PC-9 (cell line): Measurements from ENCODE around the gene LRCH3.

Experiments
- EZH2 ChIP-seq: fragments of 200-600 bp; sonication (generic); IDR thresholded peaks from 2 replicates; pipeline ENCODE4 v1.8.0; 2017; ENCODE audit warnings: antibody characterized with exemption, low read depth
- TF ChIP-seq, protein P1 (sequence below): fragments of 200-600 bp; sonication (generic); conservative IDR thresholded peaks from 2 replicates; pipeline ENCODE4 v1.6.1; 2017; ENCODE audit warnings: mixed run types, antibody characterized with exemption, mild to moderate bottlenecking, moderate library complexity

DNA sequence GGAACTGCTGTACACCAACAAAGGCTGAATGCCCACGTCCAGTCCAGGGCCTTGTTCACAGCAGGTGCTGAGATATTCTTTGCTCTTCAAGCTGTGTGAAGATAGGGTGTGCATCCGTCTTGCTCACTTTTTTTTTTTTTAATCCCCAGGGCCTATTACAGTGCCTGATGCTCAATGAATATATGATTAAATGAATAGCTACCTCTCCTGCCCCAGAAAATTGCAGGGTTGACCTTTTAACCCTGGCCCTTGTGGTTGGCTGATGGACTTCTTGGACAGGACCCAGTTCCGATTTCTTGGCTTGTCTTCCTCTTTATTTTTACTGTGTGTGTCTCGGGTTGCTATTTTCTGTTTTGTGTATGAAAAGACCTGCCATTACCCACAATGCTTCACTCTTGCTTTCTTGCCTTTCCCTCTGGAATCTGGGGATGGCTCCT is 44.2 kb upstream of the LRCH3 start:
- TF ChIP-seq, protein P1, sequence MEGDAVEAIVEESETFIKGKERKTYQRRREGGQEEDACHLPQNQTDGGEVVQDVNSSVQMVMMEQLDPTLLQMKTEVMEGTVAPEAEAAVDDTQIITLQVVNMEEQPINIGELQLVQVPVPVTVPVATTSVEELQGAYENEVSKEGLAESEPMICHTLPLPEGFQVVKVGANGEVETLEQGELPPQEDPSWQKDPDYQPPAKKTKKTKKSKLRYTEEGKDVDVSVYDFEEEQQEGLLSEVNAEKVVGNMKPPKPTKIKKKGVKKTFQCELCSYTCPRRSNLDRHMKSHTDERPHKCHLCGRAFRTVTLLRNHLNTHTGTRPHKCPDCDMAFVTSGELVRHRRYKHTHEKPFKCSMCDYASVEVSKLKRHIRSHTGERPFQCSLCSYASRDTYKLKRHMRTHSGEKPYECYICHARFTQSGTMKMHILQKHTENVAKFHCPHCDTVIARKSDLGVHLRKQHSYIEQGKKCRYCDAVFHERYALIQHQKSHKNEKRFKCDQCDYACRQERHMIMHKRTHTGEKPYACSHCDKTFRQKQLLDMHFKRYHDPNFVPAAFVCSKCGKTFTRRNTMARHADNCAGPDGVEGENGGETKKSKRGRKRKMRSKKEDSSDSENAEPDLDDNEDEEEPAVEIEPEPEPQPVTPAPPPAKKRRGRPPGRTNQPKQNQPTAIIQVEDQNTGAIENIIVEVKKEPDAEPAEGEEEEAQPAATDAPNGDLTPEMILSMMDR, result no peak
- TF ChIP-seq EZH2, result no peak
